Kidney (tissue), 14 donors: ENCODE results near the gene BACH1. TPM values are rescaled to one million over a fixed set of nuclear protein-coding genes. Genes with fewer than 3 reads are reported as not detected.

Experiments used
- DNase-seq, 5 donors: peaks; one replicate each; pipeline ENCODE4 v3.0.0-alpha.2; 2013 to 2020
- FAIRE-seq: peaks from 2 replicates; lab custom pipeline; 2012; peaks lifted over from hg19 to GRCh38; lab: Jason Lieb, UNC
- H3K27ac ChIP-seq, 2 donors: one replicate each; pipeline ENCODE4 v1.7.0; 2013; ENCODE audit warnings: low read depth in 2 of 2, low read length in 2 of 2, inconsistent platforms in 1 of 2
- H3K27me3 ChIP-seq: one replicate; pipeline ENCODE4 v1.7.1; 2013; ENCODE audit warnings: low read length, inconsistent platforms; ENCODE audit not compliant: control insufficient read depth, insufficient read depth
- H3K36me3 ChIP-seq, 3 donors: one replicate each; pipeline versions ENCODE4 v1.7.0 to v1.7.1; 2013; ENCODE audit warnings: low read length in 3 of 3, control low read depth in 1 of 3, inconsistent platforms in 1 of 3; ENCODE audit not compliant: insufficient read depth in 3 of 3, control insufficient read depth in 2 of 3
- H3K4me1 ChIP-seq, 3 donors: one replicate each; pipeline versions ENCODE4 v1.7.0 to v1.7.1; 2013; ENCODE audit warnings: low read length in 3 of 3, inconsistent platforms in 1 of 3, low read depth in 1 of 3; ENCODE audit not compliant: control insufficient read depth in 2 of 3, insufficient read depth in 2 of 3
- H3K4me3 ChIP-seq, 3 donors: one replicate each; pipeline versions ENCODE4 v1.7.0 to v1.8.1; 2013; ENCODE audit warnings: low read length in 3 of 3, control low read depth in 1 of 3, inconsistent platforms in 1 of 3
- H3K9ac ChIP-seq, 3 donors: one replicate each; pipeline versions ENCODE4 v1.7.0 to v1.7.1; 2013; ENCODE audit warnings: low read length in 3 of 3, control low read depth in 1 of 3, inconsistent platforms in 1 of 3
- H3K9me3 ChIP-seq, 3 donors: one replicate each; pipeline versions ENCODE4 v1.7.0 to v1.7.1; 2013; ENCODE audit warnings: low read length in 3 of 3, control low read depth in 1 of 3, inconsistent platforms in 1 of 3; ENCODE audit not compliant: control insufficient read depth in 2 of 3, insufficient read depth in 1 of 3
- intact Hi-C: fragments of 100-400 bp; cut with DNase I; formaldehyde crosslinking; loops from one replicate; pipeline ENCODE4 v1.11.1; 2022
- polyA plus RNA-seq: library from polyadenylated mRNA; stranded (reverse); fragments of 350-450 nt; fragmentation: Illumina TruSeq; extraction: RNeasy Lipid Tissue Mini Kit (QIAGEN cat#74804); gene quantifications from one replicate; pipeline ENCODE4 v1.2.3, GENCODE V29; 2014; ENCODE audit warnings: low read depth, low replicate concordance; ENCODE audit not compliant: insufficient read depth
- total RNA-seq: library from RNA; stranded (reverse); fragmentation: NEBNext Ultra II Directional; extraction: Animal tissue kit (Norgen Biotek cat#: 25700); gene quantifications from one replicate; pipeline ENCODE4 v1.2.1, GENCODE V29; 2021
- TF ChIP-seq, protein P1 (sequence below): IDR thresholded peaks from 3 replicates; pipeline ENCODE4 v1.5.1; 2012; ENCODE audit warnings: mild to moderate bottlenecking, moderate library complexity, borderline replicate concordance; ENCODE audit not compliant: insufficient read depth; ENCODE audit errors: extremely low read depth
- donor health status: control.
- donor health status: control.
- donor health status: control.
- donor health status: control.
- donor health status: control.
- donor health status: DM: yes; HTN: yes; CAD: no.
- donor health status: Normal renal cell carcinoma (clear cell type).

Gene BACH1
- total and polyA plus RNA-seq, 2 donors from 2014 or later = 5.6 to 85.1 TPM

GRCh38 chr21:29297483-29298347 is 1.0 kb upstream of the BACH1 start:
- H3K4me1 ChIP-seq = peaks cover 4 to 15% (median 13%) of the 10 kb centered on the region in 3 donors
- TF ChIP-seq, protein P1, sequence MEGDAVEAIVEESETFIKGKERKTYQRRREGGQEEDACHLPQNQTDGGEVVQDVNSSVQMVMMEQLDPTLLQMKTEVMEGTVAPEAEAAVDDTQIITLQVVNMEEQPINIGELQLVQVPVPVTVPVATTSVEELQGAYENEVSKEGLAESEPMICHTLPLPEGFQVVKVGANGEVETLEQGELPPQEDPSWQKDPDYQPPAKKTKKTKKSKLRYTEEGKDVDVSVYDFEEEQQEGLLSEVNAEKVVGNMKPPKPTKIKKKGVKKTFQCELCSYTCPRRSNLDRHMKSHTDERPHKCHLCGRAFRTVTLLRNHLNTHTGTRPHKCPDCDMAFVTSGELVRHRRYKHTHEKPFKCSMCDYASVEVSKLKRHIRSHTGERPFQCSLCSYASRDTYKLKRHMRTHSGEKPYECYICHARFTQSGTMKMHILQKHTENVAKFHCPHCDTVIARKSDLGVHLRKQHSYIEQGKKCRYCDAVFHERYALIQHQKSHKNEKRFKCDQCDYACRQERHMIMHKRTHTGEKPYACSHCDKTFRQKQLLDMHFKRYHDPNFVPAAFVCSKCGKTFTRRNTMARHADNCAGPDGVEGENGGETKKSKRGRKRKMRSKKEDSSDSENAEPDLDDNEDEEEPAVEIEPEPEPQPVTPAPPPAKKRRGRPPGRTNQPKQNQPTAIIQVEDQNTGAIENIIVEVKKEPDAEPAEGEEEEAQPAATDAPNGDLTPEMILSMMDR = no peak
- peak overlapping the region in 1 of 3 donors; percentile 23 for H3K9ac ChIP-seq
- H3K27ac ChIP-seq = peak overlapping the region in 1 of 2 donors; percentile 33
- FAIRE-seq = no peak
- peak overlapping the region in 2 of 3 donors; percentile 45 to 50 for H3K4me3 ChIP-seq
- H3K36me3 ChIP-seq = no peaks in the 10 kb centered on the region
- intact Hi-C loops = no loop called here
- no peaks in the 10 kb centered on the region for H3K9me3 ChIP-seq
- no peaks in the 10 kb centered on the region for H3K27me3 ChIP-seq
- peak in 1 of 5 donors; percentile 14 for DNase-seq

DNA sequence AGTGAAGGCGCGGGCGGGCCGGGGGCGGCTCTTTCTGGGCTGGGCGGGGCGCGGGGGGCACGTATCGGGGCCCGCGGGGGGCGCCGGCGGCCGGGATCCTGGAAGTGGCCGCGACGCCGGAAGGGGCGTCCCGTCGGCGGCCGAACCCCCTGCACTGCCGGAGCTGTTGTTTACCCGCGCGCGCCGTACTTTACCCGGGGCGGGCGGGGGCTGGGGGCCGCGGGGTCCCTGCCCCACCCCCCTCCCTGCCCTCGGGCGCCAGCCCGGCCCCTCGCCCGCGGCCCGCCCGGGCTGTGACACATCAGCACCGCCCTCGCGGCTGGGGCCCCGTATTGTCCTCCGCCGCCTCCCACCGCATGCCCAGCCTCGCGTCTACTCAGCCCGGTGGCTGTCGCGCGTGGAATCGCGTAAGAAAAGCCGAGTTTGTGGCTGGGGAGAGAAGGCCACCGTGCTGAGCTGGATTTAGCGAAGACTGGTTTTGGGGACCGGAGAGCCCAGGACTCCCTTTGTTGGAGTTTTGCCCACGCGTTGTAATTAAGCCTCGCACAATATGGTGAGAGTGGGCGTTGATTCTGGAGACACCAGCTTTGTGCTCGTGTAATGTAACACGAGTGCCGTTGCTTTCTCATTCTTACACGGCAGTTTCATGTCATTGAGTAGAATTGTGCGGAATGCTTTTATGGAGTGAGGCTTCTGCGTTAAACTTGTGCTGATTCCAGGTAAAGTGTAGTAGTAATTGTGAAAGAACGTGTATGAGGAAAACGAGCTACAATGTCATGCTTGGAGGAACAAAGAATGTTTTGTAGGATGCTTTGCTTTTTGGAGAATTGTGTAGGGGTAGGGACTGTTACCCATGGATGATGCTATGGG is 559 bp downstream of the BACH1 start:
- DNase-seq (peak in 4 of 5 donors; percentile 59 to 89 (median 82)), FAIRE-seq (no peak)
- Histone ChIP-seq H3K27me3 (no peaks in the 10 kb centered on the region), H3K36me3 (no peaks in the 10 kb centered on the region), H3K9me3 (no peaks in the 10 kb centered on the region), H3K4me1 (peaks cover 5 to 23% (median 18%) of the 10 kb centered on the region in 3 donors), H3K27ac (peak overlapping the region; percentile 75 to 85), H3K9ac (peak overlapping the region; percentile 81 to 89 (median 82)), H3K4me3 (peak overlapping the region; percentile 84 to 93 (median 85))
- TF ChIP-seq, protein P1 = no peak
- intact Hi-C loops = no loop called here

DNA sequence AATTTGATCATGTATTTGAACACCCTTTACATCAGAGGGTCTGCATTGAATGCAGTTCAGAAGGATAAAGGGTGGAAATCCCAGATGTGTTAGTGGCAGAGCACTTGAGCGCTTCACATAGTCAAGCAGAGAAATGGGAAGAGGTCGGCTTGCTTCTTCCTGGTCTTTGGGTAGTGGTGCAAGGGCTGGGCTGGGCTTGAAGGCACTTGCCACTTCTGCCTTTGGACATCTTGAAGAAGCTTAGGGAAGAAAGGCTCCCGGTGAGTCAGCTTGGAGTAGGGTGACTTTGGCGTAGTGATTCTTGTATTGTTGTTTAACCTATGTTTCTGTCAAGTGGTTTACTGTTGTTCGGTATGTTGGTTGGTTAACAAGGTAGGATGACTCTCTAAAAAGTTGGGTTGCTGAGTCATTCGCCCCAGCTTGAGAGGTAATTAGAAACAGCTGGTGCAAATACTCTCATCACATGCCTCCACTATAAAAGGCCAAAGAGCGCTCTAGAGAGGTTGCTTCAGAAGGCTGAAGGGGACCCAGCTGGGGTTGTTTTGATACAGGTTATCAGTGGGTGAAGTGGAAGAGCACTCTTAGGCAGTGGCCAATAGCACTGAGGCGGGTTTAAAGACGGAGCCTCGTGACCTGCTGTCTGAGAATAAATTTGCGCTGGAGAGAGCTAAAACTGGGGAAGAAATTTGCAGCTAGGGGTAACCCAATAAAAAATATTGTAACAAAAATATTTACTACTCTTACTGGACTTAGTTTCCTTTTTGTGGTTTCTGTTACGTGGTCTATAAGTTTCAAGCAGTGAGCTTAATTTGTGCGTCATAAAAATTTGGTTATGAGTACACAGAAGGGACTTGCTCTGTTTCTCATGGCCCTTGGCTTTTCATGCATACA is 1.4 kb downstream of the BACH1 start:
- TF ChIP-seq, protein P1 = no peak
- Histone ChIP-seq H3K27ac (peak overlapping the region; percentile 68 to 85), H3K36me3 (no peaks in the 10 kb centered on the region), H3K4me1 (peaks cover 5 to 27% (median 21%) of the 10 kb centered on the region in 3 donors), H3K4me3 (peak overlapping the region; percentile 84 to 93 (median 85)), H3K9ac (peak overlapping the region; percentile 81 to 89 (median 82)), H3K9me3 (no peaks in the 10 kb centered on the region), H3K27me3 (no peaks in the 10 kb centered on the region)
- intact Hi-C loops = loop anchor here (10.0 kb wide), 1 partner anchor 125 kb away; no protein-coding TSS in a partner anchor
- DNase-seq (peak in 4 of 5 donors; percentile 25 to 72 (median 60)), FAIRE-seq (no peak)
